Endothelial cell of umbilical vein (primary cell): ENCODE measurements around the gene PHOX2B. TPM values are rescaled to one million over a fixed set of nuclear protein-coding genes. Genes with fewer than 3 reads are reported as not detected.
A peak's percentile ranks its signal among the peaks of the same experiment; 100 is the strongest.

Source experiments
- BruUV-seq: library from RNA; stranded (reverse); fragments of 400-500 nt; replicated peaks from 2 replicates; lab custom pipeline; 2021; lab: Mats Ljungman, UMichigan
- CTCF ChIA-PET: fragments of 300-600, 350-600 bp; sonication (Branson Sonifier 250); formaldehyde crosslinking; loops from one replicate; lab custom pipeline; 2021; ENCODE audit warnings: antibody characterized with exemption, inconsistent platforms; lab: Charles Lee
- POLR2A ChIA-PET: fragments of 300-600, 350-600 bp; sonication (Branson Sonifier 250); formaldehyde crosslinking; loops from one replicate; lab custom pipeline; 2021; ENCODE audit warnings: antibody characterized with exemption, inconsistent platforms; lab: Charles Lee
- DNase-seq: peaks from one replicate; pipeline ENCODE4 v3.0.0-alpha.2; 2011; ENCODE audit warnings: low read depth, low spot score
- FAIRE-seq: peaks from 2 replicates; lab custom pipeline; 2011; peaks lifted over from hg19 to GRCh38; lab: Jason Lieb, UNC
- H2AFZ ChIP-seq: 2 replicates; pipeline ENCODE4 v1.6.0; 2012; ENCODE audit warnings: low read depth, low read length, control low read depth, inconsistent platforms
- H3K27ac ChIP-seq: 2 replicates; pipeline ENCODE4 v1.5.1; 2011; ENCODE audit warnings: low read depth, mild to moderate bottlenecking, control low read depth, low read length, moderate library complexity; ENCODE audit not compliant: insufficient read depth
- H3K27me3 ChIP-seq, 2 experiments: 2 replicates each; pipeline versions ENCODE4 v1.6.0 to v1.6.1; 2011; ENCODE audit warnings: low read length in 2 of 2, mixed read lengths in 1 of 2; ENCODE audit not compliant: control insufficient read depth in 2 of 2, insufficient read depth in 2 of 2
- H3K36me3 ChIP-seq, 2 experiments: 2 replicates in 1 of 2; 3 replicates in 1 of 2; pipeline ENCODE4 v1.5.1; 2011; ENCODE audit warnings: low read length in 2 of 2, mild to moderate bottlenecking in 1 of 2, moderate library complexity in 1 of 2; ENCODE audit not compliant: control insufficient read depth in 2 of 2, insufficient read depth in 2 of 2; ENCODE audit errors: extremely low read depth in 1 of 2
- H3K4me1 ChIP-seq: 3 replicates; pipeline ENCODE4 v1.5.1; 2011; ENCODE audit warnings: mild to moderate bottlenecking, low read length; ENCODE audit not compliant: control insufficient read depth, insufficient read depth; ENCODE audit errors: extremely low read depth
- H3K4me2 ChIP-seq: 2 replicates; pipeline ENCODE4 v1.6.1; 2011; ENCODE audit warnings: low read length, control low read depth, mixed read lengths; ENCODE audit not compliant: insufficient read depth
- H3K4me3 ChIP-seq, 3 experiments: fragments of 200-600 bp in 1 of 3; sonication (generic), shearing (Covaris generic) in 1 of 3; replicated peaks in 1 of 3; 2 replicates each; pipeline ENCODE4 v1.5.1; 2011 to 2016; ENCODE audit warnings: control low read depth in 3 of 3, low read length in 3 of 3, mild to moderate bottlenecking in 2 of 3, inconsistent platforms in 1 of 3, low read depth in 1 of 3, moderate library complexity in 1 of 3; ENCODE audit not compliant: insufficient read depth in 1 of 3
- H3K79me2 ChIP-seq: 2 replicates; pipeline ENCODE4 v1.6.0; 2012; ENCODE audit warnings: low read length, inconsistent platforms; ENCODE audit not compliant: control insufficient read depth, insufficient read depth
- H3K9ac ChIP-seq: replicated peaks from 2 replicates; pipeline ENCODE3; 2011; ENCODE audit warnings: low read length, control low read depth; ENCODE audit not compliant: insufficient read depth; ENCODE audit errors: extremely low read depth
- H3K9me1 ChIP-seq: replicated peaks from 3 replicates; pipeline ENCODE4 v1.6.0; 2011; ENCODE audit warnings: mild to moderate bottlenecking, low read length; ENCODE audit not compliant: control insufficient read depth, insufficient read depth; ENCODE audit errors: extremely low read depth
- H3K9me3 ChIP-seq: replicated peaks from 2 replicates; pipeline ENCODE4 v1.5.1; 2012; ENCODE audit warnings: low read length, inconsistent platforms; ENCODE audit not compliant: control insufficient read depth, insufficient read depth
- H4K20me1 ChIP-seq: replicated peaks from 2 replicates; pipeline ENCODE3; 2011; ENCODE audit warnings: mild to moderate bottlenecking, low read length; ENCODE audit not compliant: control insufficient read depth, insufficient read depth; ENCODE audit errors: extremely low read depth
- EZH2 ChIP-seq: IDR thresholded peaks from 2 replicates; pipeline ENCODE4 v1.6.1; 2012; ENCODE audit warnings: borderline replicate concordance, low read depth, mild to moderate bottlenecking, moderate library complexity, low read length, inconsistent platforms; ENCODE audit not compliant: severe bottlenecking
- FOS ChIP-seq: IDR thresholded peaks from 2 replicates; pipeline ENCODE4 v1.6.1; 2011; ENCODE audit warnings: mild to moderate bottlenecking, low read length, moderate library complexity, borderline replicate concordance; ENCODE audit not compliant: insufficient read depth
- MYC ChIP-seq: IDR thresholded peaks from one replicate; pipeline ENCODE4 v1.6.1; 2011; ENCODE audit warnings: mild to moderate bottlenecking, low read depth, low read length
- POLR2AphosphoS5 ChIP-seq: IDR thresholded peaks from 2 replicates; pipeline ENCODE4 v1.6.1; 2012; ENCODE audit warnings: low read depth, mild to moderate bottlenecking, control low read depth, low read length, moderate library complexity; ENCODE audit not compliant: insufficient read depth
- dilution Hi-C: fragments of 300-500 bp; cut with MboI; formaldehyde crosslinking; loops from one replicate; pipeline ENCODE4 v1.15.0; 2019; ENCODE audit warnings: low sequenced_read_pairs; ENCODE audit not compliant: extremely low pct_ligation_motif_present
- intact Hi-C: fragments of 100-400 bp; cut with micrococcal nuclease; formaldehyde crosslinking; loops from one replicate; pipeline ENCODE4 v1.10.0; 2022
- polyA plus RNA-seq, 4 experiments: library from polyadenylated mRNA; depleted of rRNA in 3 of 4; stranded (reverse) in 3 of 4; unstranded in 1 of 4; fragments of >200 nt; gene quantifications; 2 replicates each; pipeline versions ENCODE4 v1.2.1 to v1.2.3, GENCODE V29; 2011 to 2012; ENCODE audit warnings: missing spikeins in 1 of 4
- total RNA-seq: library from RNA; stranded (reverse); gene quantifications from 2 replicates; pipeline ENCODE4 v1.2.3, GENCODE V29; 2021
- TF ChIP-seq, protein P1 (sequence below): IDR thresholded peaks from 2 replicates; pipeline ENCODE4 v1.6.1; 2011; ENCODE audit not compliant: insufficient read depth, insufficient read length

The PHOX2B gene
- total and polyA plus RNA-seq, 2 donors (not counting 3 experiments of a cell fraction or from before 2014, with no cell fraction given): not detected

DNA sequence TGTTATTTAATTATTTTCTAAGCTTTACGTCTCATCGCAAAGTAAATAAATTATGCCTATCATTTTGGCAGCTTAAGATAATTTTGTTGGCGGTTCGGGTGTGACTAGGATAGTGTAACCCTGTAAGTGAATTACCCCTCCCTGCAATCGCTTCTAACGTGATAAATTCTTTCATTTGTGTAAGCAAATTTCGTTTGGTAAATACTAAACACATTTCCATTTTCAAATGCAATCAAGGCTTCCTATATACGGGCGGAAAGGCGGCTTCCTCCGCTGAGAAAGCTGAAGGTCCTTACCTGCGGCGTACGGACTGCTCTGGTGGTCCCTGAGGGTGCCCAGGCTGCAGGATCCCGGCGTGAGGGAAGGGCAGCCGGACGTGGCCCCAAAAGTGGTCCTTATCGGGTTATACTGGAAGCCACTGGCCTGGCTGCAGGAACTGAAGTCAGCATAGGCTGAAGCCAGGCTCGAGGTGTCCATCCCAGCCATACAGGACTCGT, 403 bp downstream of the PHOX2B start:
- FAIRE-seq: no peak
- Histone ChIP-seq H3K4me1 (no peaks in the 10 kb centered on the region), H3K9me3 (no peaks in the 10 kb centered on the region), H3K79me2 (no peaks in the 10 kb centered on the region), H3K27ac (no peak overlapping the region), H3K9me1 (no peaks in the 10 kb centered on the region), H3K9ac (no peak overlapping the region), H2AFZ (no peak overlapping the region), H3K27me3 (peaks cover 91 to 99% of the 10 kb centered on the region in 2 experiments), H3K36me3 (no peaks in the 10 kb centered on the region), H3K4me3 (no peak overlapping the region), H4K20me1 (no peaks in the 10 kb centered on the region), H3K4me2 (no peak overlapping the region)
- intact Hi-C loops (loop anchor here (5.0 kb wide), 1 partner anchor 134 kb away; no protein-coding TSS in a partner anchor), dilution Hi-C loops (no loop called here)
- CTCF ChIA-PET: no interaction called here
- DNase-seq: no peak
- TF ChIP-seq EZH2 (peak; percentile 64), POLR2AphosphoS5 (no peak)
- BruUV-seq: no TSS peak
- POLR2A ChIA-PET: no interaction called here

DNA sequence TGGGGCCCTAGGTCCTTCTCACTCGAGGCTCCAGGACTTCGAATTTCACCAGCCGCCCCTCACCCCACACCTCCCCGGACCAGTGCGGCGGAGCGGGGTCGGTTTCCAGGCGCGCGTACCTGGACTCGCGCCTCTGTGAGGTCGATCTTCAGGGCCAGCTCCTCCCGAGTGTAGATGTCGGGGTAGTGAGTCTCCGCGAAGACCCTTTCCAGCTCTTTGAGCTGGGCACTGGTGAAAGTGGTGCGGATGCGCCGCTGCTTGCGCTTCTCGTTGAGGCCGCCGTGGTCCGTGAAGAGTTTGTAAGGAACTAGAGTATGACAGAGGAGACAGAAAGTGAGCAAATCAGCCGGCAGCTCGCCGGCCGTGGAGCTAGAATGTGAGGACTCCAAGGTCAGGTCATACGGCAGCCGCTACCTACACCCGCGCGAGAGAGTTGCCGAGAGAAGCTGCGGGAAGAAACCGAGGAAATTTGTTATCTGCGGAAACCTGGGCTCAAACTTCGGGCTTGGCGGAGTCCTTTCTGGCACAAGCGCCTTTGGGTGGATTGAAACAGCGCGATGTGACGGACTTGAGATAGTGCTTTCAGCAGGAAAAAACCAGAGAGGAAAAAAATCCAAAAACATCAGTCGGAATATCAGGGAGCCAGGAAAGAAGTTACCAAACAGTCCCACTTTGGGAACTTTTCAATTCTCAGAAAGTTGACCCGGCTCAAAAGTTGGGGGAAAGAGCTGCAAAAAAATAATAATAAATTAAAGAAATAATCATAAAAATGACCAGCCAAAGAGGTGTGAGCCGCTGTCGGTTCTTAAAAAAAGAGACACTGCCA, 1.1 kb downstream of the PHOX2B start:
- POLR2A ChIA-PET: no interaction called here

More for the DNA sequence above, 1.1 kb downstream of the PHOX2B start:
- Histone ChIP-seq H3K36me3 (no peaks in the 10 kb centered on the region), H3K4me3 (no peak overlapping the region), H3K27me3 (peaks cover 91 to 96% of the 10 kb centered on the region in 2 experiments), H3K4me2 (no peak overlapping the region), H3K27ac (no peak overlapping the region), H4K20me1 (no peaks in the 10 kb centered on the region), H3K4me1 (no peaks in the 10 kb centered on the region), H3K9me1 (no peaks in the 10 kb centered on the region), H3K79me2 (no peaks in the 10 kb centered on the region), H3K9me3 (no peaks in the 10 kb centered on the region), H2AFZ (no peak overlapping the region), H3K9ac (no peak overlapping the region)
- CTCF ChIA-PET: no interaction called here
- no TSS peak for BruUV-seq
- TF ChIP-seq, protein P1, sequence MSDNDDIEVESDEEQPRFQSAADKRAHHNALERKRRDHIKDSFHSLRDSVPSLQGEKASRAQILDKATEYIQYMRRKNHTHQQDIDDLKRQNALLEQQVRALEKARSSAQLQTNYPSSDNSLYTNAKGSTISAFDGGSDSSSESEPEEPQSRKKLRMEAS: no peak
- TF ChIP-seq FOS (no peak), EZH2 (peak; percentile 25), MYC (no peak)
- FAIRE-seq (no peak), DNase-seq (no peak)
- intact Hi-C loops: loop anchor here (5.0 kb wide), 1 partner anchor 135 kb away; no protein-coding TSS in a partner anchor
- dilution Hi-C loops: no loop called here
